ENCODE measurements around the gene RAD54L.

Gene RAD54L

DNA sequence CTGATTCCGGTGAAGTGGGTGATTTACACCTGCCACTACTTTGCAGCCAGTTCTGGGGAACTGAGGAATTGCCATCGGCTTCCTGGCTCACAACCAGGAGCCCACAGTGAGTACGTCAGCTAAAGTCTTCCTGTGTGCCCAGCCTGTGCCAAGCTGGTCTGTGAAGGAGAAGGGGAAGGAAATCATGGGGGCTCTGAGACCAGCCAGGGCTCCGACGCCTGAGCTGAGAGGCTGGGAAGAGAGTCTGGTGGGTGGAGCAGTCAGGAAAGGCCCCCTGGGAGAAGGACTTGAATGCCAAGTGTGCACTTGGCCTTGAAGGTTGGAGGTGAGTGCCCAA, 43.2 kb upstream of the RAD54L start:
- H3K27ac ChIP-seq (ENCODE audit: poor library complexity, severe bottlenecking): peak overlapping the region; percentile 68
- DNase-seq (ENCODE audit: low spot score): no peak
- peaks cover 17% of the 10 kb centered on the region for H3K36me3 ChIP-seq (ENCODE audit: low read depth)
- ATAC-seq (ENCODE audit: low read depth): no peak; the same call in 2 of the 3 replicates
- TF ChIP-seq, protein P1, sequence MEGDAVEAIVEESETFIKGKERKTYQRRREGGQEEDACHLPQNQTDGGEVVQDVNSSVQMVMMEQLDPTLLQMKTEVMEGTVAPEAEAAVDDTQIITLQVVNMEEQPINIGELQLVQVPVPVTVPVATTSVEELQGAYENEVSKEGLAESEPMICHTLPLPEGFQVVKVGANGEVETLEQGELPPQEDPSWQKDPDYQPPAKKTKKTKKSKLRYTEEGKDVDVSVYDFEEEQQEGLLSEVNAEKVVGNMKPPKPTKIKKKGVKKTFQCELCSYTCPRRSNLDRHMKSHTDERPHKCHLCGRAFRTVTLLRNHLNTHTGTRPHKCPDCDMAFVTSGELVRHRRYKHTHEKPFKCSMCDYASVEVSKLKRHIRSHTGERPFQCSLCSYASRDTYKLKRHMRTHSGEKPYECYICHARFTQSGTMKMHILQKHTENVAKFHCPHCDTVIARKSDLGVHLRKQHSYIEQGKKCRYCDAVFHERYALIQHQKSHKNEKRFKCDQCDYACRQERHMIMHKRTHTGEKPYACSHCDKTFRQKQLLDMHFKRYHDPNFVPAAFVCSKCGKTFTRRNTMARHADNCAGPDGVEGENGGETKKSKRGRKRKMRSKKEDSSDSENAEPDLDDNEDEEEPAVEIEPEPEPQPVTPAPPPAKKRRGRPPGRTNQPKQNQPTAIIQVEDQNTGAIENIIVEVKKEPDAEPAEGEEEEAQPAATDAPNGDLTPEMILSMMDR (IDR thresholded peaks at IDR 0.05; ENCODE audit: poor library complexity, severe bottlenecking): no peak
- peaks cover 3% of the 10 kb centered on the region for H3K4me1 ChIP-seq (ENCODE audit: insufficient read depth, poor library complexity, severe bottlenecking)
- peak overlapping the region; percentile 50 for H3K4me3 ChIP-seq (ENCODE audit: severe bottlenecking)
- no peaks in the 10 kb centered on the region for H3K27me3 ChIP-seq (ENCODE audit: insufficient read depth, poor library complexity, severe bottlenecking)
- H3K9me3 ChIP-seq (ENCODE audit: severe bottlenecking): no peaks in the 10 kb centered on the region

DNA sequence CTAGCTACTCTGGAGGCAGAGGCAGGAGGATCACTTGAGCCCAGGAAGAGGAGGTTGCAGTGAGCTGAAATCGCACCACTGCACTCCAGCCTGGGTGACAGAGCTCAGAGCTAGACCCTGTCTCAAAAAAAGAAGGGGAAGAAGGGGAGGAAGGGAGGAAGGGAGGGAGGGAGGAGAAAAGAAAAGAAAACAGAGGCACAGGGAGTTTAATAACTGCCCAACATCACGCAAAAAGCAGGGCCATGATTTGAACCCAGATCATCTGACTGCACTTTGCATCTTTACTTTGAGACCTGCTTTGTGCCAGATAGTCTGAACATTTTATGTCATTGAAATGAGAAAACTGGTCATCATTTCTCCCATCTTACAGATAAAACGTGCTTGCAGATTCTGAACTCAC, 42.4 kb upstream of the RAD54L start:
- no peaks in the 10 kb centered on the region for H3K27me3 ChIP-seq (ENCODE audit: insufficient read depth, poor library complexity, severe bottlenecking)
- DNase-seq (ENCODE audit: low spot score) (no peak), ATAC-seq (ENCODE audit: low read depth) (no peak)
- peak overlapping the region; percentile 68 for H3K27ac ChIP-seq (ENCODE audit: poor library complexity, severe bottlenecking)
- peaks cover 3% of the 10 kb centered on the region for H3K4me1 ChIP-seq (ENCODE audit: insufficient read depth, poor library complexity, severe bottlenecking)
- H3K36me3 ChIP-seq (ENCODE audit: low read depth): peaks cover 17% of the 10 kb centered on the region
- TF ChIP-seq, protein P1 (IDR thresholded peaks at IDR 0.05; ENCODE audit: poor library complexity, severe bottlenecking): no peak
- H3K4me3 ChIP-seq (ENCODE audit: severe bottlenecking): no peak overlapping the region
- H3K9me3 ChIP-seq (ENCODE audit: severe bottlenecking): no peaks in the 10 kb centered on the region

DNA sequence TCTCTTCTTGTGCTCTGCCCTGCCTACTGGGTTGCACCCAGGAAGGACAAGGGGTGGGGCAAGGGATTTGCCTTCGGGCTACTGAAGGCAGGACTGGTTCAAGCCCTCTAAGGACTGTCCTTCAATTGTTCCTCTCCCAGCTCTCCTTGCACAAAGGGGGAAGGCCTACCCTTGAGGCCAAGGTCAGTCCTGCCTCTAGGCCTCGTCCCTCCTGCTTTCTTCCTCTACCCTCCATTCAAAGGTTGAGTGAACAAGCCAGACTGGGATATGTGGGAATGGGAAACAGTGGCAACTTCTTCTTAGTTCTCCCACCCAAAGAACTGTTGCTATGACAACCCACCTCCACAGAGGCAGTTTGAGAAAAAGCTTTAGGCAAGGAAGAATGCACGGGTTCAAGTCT, 41.8 kb upstream of the RAD54L start:
- Histone ChIP-seq H3K9me3 (ENCODE audit: severe bottlenecking) (no peaks in the 10 kb centered on the region), H3K36me3 (ENCODE audit: low read depth) (peaks cover 17% of the 10 kb centered on the region), H3K27me3 (ENCODE audit: insufficient read depth, poor library complexity, severe bottlenecking) (no peaks in the 10 kb centered on the region), H3K4me1 (ENCODE audit: insufficient read depth, poor library complexity, severe bottlenecking) (peaks cover 3% of the 10 kb centered on the region), H3K27ac (ENCODE audit: poor library complexity, severe bottlenecking) (peak overlapping the region; percentile 15), H3K4me3 (ENCODE audit: severe bottlenecking) (no peak overlapping the region)
- ATAC-seq (ENCODE audit: low read depth): no peak
- TF ChIP-seq, protein P1 (IDR thresholded peaks at IDR 0.05; ENCODE audit: poor library complexity, severe bottlenecking): no peak
- no peak for DNase-seq (ENCODE audit: low spot score)

DNA sequence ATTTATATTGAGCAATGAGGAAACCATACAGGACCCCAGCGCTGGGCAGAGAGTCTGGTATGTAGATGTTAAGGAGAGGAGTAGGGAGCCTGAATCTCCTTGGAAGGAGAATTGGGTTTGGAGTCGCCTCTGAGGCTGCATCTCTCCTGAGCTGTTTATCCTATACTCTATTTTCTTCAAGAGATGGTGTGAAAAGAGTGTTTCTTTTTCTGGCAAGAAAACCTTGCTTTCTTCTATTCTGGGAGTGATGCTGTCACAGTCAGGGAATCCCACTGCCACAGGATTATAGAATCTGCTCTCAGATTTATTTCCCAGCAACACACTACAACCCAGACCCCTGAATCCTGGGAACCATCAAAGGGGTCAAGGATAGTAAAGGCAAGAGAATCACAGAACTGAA, 41.2 kb upstream of the RAD54L start:
- Histone ChIP-seq H3K4me1 (ENCODE audit: insufficient read depth, poor library complexity, severe bottlenecking) (peaks cover 3% of the 10 kb centered on the region), H3K27me3 (ENCODE audit: insufficient read depth, poor library complexity, severe bottlenecking) (no peaks in the 10 kb centered on the region), H3K9me3 (ENCODE audit: severe bottlenecking) (no peaks in the 10 kb centered on the region), H3K27ac (ENCODE audit: poor library complexity, severe bottlenecking) (no peak overlapping the region), H3K36me3 (ENCODE audit: low read depth) (peaks cover 17% of the 10 kb centered on the region), H3K4me3 (ENCODE audit: severe bottlenecking) (no peak overlapping the region)
- ATAC-seq (ENCODE audit: low read depth) (no peak), DNase-seq (ENCODE audit: low spot score) (no peak)
- TF ChIP-seq, protein P1 (IDR thresholded peaks at IDR 0.05; ENCODE audit: poor library complexity, severe bottlenecking): no peak

DNA sequence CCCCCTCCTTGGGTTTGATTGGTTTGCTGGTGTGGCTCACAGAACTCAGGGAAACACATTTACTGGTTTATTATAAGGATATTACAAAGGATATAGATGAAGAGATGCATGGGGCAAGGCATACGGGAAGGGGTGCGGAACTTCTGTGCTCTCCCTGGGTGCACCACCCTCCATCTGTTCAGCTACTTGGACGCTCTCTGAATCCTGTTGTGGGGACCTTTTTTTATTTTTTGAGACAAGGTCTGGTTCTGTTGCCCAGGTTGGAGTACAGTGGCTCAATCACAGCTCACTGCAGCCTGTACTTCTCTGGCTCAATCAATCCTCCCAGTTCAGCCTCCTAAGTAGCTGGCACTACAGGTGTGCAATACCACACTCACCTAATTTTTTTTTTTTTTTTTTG, 37.0 kb upstream of the RAD54L start:
- TF ChIP-seq, protein P1 (IDR thresholded peaks at IDR 0.05; ENCODE audit: poor library complexity, severe bottlenecking): no peak
- Histone ChIP-seq H3K36me3 (ENCODE audit: low read depth) (peaks cover 17% of the 10 kb centered on the region), H3K4me1 (ENCODE audit: insufficient read depth, poor library complexity, severe bottlenecking) (no peaks in the 10 kb centered on the region), H3K27me3 (ENCODE audit: insufficient read depth, poor library complexity, severe bottlenecking) (no peaks in the 10 kb centered on the region), H3K4me3 (ENCODE audit: severe bottlenecking) (no peak overlapping the region), H3K9me3 (ENCODE audit: severe bottlenecking) (no peaks in the 10 kb centered on the region), H3K27ac (ENCODE audit: poor library complexity, severe bottlenecking) (no peak overlapping the region)
- DNase-seq (ENCODE audit: low spot score): no peak
- no peak for ATAC-seq (ENCODE audit: low read depth)
